ENCODE results near the gene MCAM. TPM values are rescaled to one million over a fixed set of nuclear protein-coding genes. Genes with fewer than 3 reads are reported as not detected.
A peak's percentile ranks its signal among the peaks of the same experiment; 100 is the strongest.

Gene MCAM
- total and polyA plus RNA-seq, 10 of the 15 experiments (the other 5 are each of a cell fraction or from before 2014, with no cell fraction given): 3.1 to 19.7 (median 9.3) TPM

- Histone ChIP-seq H3K27me3 (replicated peaks in 1 of 2; ENCODE audit: control insufficient read depth in 2 of 2, insufficient read depth in 2 of 2, low read length in 1 of 2) (no peaks in the 10 kb centered on the region), H3K4me3 (peak overlapping the region; percentile 52), H3K9me3 (replicated peaks; ENCODE audit: control insufficient read depth, insufficient read depth, low read length) (no peaks in the 10 kb centered on the region), H2AFZ (ENCODE audit: control insufficient read depth, low read depth, low read length) (no peak overlapping the region), H3K4me2 (ENCODE audit: control insufficient read depth, insufficient read depth) (peak overlapping the region; percentile 86), H3K9ac (ENCODE audit: control insufficient read depth, insufficient read depth, low read length) (0 out of 2 replicates have a peak overlapping the region, but pooled peaks have one; percentile 32), H4K20me1 (ENCODE audit: control insufficient read depth, insufficient read depth) (no peaks in the 10 kb centered on the region), H3K36me3 (ENCODE audit: control insufficient read depth in 2 of 2, insufficient read depth in 2 of 2, low read length in 1 of 2) (0 out of 4 replicates have a peak, but pooled peaks cover 0 to 5% of the 10 kb centered on the region in 2 experiments), H3K27ac (ENCODE audit: control insufficient read depth, insufficient read depth) (peak overlapping the region; percentile 83), H3K4me1 (ENCODE audit: control insufficient read depth, insufficient read depth, low read length) (peaks cover 47% of the 10 kb centered on the region), H3K79me2 (ENCODE audit: control insufficient read depth, insufficient read depth, low read length) (peaks cover 91% of the 10 kb centered on the region)
- FAIRE-seq (no peak), ATAC-seq (peak; percentile 62), DNase-seq (ENCODE audit: low read depth, low spot score) (peak; percentile 63)
- intact Hi-C loops (cut with micrococcal nuclease; ENCODE audit: unreplicated experiment) (no loop called here), in situ Hi-C loops (cut with MboI) (no loop called here)
- WGBS (ENCODE audit: insufficient coverage, insufficient replicate concordance, low lambda C conversion rate, missing lambda C conversion rate): 12% methylated on average over 5 of the region's 5 CpGs
- ChIA-PET SMC1A (ENCODE audit: uncharacterized antibody, unreplicated experiment) (interaction anchor here (0.8 to 5.3 kb wide), 15 partner anchors 10 to 64 kb away, joined by 3 to 42 read pairs (median 4); partner anchors contain the start of gene CBL), POLR2A (interaction anchor here (0.6 to 2.6 kb wide), 8 partner anchors 11 to 157 kb away, joined by 3 to 19 read pairs (median 3); partner anchors contain the start of gene CBL), CTCF (interaction anchor here (0.9 to 7.0 kb wide), 13 partner anchors 9 to 75 kb away, joined by 3 to 52 read pairs (median 9); partner anchors contain the start of gene CBL), RAD21 (ENCODE audit: unreplicated experiment) (interaction anchor here (0.6 to 6.9 kb wide), 10 partner anchors 11 to 71 kb away, joined by 3 to 44 read pairs (median 3); partner anchors contain the start of gene CBL)
- TSS peak; percentile 36 for BruUV-seq (replicated peaks)
- TF ChIP-seq MYC (IDR thresholded peaks at IDR 0.05; ENCODE audit: insufficient read depth, insufficient read length, insufficient replicate concordance, low read length, severe bottlenecking) (no peak), HDGF (IDR thresholded peaks at IDR 0.05) (no peak), TARDBP (IDR thresholded peaks at IDR 0.05; ENCODE audit: borderline replicate concordance) (no peak), ASH2L (IDR thresholded peaks at IDR 0.05; ENCODE audit: borderline replicate concordance, low read depth) (no peak), MEF2A (IDR thresholded peaks at IDR 0.05; ENCODE audit: insufficient read depth, low read depth, low read length) (0 out of 2 replicates have a peak, but pooled peaks have one; percentile 43), RUNX3 (IDR thresholded peaks at IDR 0.05; ENCODE audit: low read length) (peak; percentile 34; the same call in 1 of the 2 replicates), HDAC2 (IDR thresholded peaks at IDR 0.05) (no peak), E2F4 (IDR thresholded peaks at IDR 0.05; ENCODE audit: low read depth, low read length) (no peak), JUNB (IDR thresholded peaks at IDR 0.05) (peak; percentile 61), MXI1 (IDR thresholded peaks at IDR 0.05; ENCODE audit: low read depth, low read length) (no peak), E2F8 (IDR thresholded peaks at IDR 0.05; ENCODE audit: low read depth, partially characterized antibody) (no peak)
- TF ChIP-seq, protein P1, sequence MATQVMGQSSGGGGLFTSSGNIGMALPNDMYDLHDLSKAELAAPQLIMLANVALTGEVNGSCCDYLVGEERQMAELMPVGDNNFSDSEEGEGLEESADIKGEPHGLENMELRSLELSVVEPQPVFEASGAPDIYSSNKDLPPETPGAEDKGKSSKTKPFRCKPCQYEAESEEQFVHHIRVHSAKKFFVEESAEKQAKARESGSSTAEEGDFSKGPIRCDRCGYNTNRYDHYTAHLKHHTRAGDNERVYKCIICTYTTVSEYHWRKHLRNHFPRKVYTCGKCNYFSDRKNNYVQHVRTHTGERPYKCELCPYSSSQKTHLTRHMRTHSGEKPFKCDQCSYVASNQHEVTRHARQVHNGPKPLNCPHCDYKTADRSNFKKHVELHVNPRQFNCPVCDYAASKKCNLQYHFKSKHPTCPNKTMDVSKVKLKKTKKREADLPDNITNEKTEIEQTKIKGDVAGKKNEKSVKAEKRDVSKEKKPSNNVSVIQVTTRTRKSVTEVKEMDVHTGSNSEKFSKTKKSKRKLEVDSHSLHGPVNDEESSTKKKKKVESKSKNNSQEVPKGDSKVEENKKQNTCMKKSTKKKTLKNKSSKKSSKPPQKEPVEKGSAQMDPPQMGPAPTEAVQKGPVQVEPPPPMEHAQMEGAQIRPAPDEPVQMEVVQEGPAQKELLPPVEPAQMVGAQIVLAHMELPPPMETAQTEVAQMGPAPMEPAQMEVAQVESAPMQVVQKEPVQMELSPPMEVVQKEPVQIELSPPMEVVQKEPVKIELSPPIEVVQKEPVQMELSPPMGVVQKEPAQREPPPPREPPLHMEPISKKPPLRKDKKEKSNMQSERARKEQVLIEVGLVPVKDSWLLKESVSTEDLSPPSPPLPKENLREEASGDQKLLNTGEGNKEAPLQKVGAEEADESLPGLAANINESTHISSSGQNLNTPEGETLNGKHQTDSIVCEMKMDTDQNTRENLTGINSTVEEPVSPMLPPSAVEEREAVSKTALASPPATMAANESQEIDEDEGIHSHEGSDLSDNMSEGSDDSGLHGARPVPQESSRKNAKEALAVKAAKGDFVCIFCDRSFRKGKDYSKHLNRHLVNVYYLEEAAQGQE (IDR thresholded peaks at IDR 0.05; ENCODE audit: low read depth, low read length): no peak
- TF ChIP-seq, protein P2, sequence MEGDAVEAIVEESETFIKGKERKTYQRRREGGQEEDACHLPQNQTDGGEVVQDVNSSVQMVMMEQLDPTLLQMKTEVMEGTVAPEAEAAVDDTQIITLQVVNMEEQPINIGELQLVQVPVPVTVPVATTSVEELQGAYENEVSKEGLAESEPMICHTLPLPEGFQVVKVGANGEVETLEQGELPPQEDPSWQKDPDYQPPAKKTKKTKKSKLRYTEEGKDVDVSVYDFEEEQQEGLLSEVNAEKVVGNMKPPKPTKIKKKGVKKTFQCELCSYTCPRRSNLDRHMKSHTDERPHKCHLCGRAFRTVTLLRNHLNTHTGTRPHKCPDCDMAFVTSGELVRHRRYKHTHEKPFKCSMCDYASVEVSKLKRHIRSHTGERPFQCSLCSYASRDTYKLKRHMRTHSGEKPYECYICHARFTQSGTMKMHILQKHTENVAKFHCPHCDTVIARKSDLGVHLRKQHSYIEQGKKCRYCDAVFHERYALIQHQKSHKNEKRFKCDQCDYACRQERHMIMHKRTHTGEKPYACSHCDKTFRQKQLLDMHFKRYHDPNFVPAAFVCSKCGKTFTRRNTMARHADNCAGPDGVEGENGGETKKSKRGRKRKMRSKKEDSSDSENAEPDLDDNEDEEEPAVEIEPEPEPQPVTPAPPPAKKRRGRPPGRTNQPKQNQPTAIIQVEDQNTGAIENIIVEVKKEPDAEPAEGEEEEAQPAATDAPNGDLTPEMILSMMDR (IDR thresholded peaks at IDR 0.05 in 2 of 3, conservative IDR thresholded peaks at IDR 0.05 in 1 of 3; ENCODE audit: control insufficient read depth in 2 of 3, extremely low read depth in 1 of 3, insufficient read depth in 1 of 3, low read depth in 3 of 3, low read length in 3 of 3): peak in 2 of 3 experiments; percentile 8 to 20; a peak in 1 of 6 replicates
Observed at GRCh38 chr11:119262668-119263351, 54.1 kb downstream of the MCAM start.

Measured in GM12878 (cell line).